ENCODE results near the gene FAM120C.

Gene FAM120C

GRCh38 chrX:54085666-54086065 lies 97.4 kb downstream of the FAM120C start:
- TF ChIP-seq CTCF (IDR thresholded peaks at IDR 0.05; ENCODE audit: low read depth, low read length): no peak
- no peak for DNase-seq (ENCODE audit: extremely low read depth, low read depth)

GRCh38 chrX:54076903-54077302 lies 106.2 kb downstream of the FAM120C start:
- TF ChIP-seq CTCF (IDR thresholded peaks at IDR 0.05; ENCODE audit: low read depth, low read length): no peak
- no peak for DNase-seq (ENCODE audit: extremely low read depth, low read depth)

- no peak for DNase-seq (ENCODE audit: extremely low read depth, low read depth)
- no peak for TF ChIP-seq CTCF (IDR thresholded peaks at IDR 0.05; ENCODE audit: low read depth, low read length)
These were observed 108.2 kb downstream of the FAM120C start for GRCh38 chrX:54074826-54075225.

- DNase-seq (ENCODE audit: extremely low read depth, low read depth): no peak
- no peak for TF ChIP-seq CTCF (IDR thresholded peaks at IDR 0.05; ENCODE audit: low read depth, low read length)
These were observed 115.3 kb downstream of the FAM120C start for GRCh38 chrX:54067766-54068165.

GRCh38 chrX:54066841-54067240 lies 116.2 kb downstream of the FAM120C start:
- peak; percentile 2 for DNase-seq (ENCODE audit: extremely low read depth, low read depth)
- no peak for TF ChIP-seq CTCF (IDR thresholded peaks at IDR 0.05; ENCODE audit: low read depth, low read length)

- no peak for DNase-seq (ENCODE audit: extremely low read depth, low read depth)
- TF ChIP-seq CTCF (IDR thresholded peaks at IDR 0.05; ENCODE audit: low read depth, low read length): no peak
These were observed 118.5 kb downstream of the FAM120C start for GRCh38 chrX:54064564-54064963.

GRCh38 chrX:54063361-54063760 lies 119.7 kb downstream of the FAM120C start:
- DNase-seq (ENCODE audit: extremely low read depth, low read depth): no peak
- no peak for TF ChIP-seq CTCF (IDR thresholded peaks at IDR 0.05; ENCODE audit: low read depth, low read length)
